GM21526 (cell line): ENCODE results near the gene CDH16.
A peak's percentile ranks its signal among the peaks of the same experiment; 100 is the strongest.
"Not testable (repeated sequence)": the region's sequence is repeated elsewhere in the genome, so short reads cannot be mapped to it uniquely, and the experiment has no call there.

Experiments
- ATAC-seq: cut with Tn5 transposase; IDR thresholded peaks from one replicate; pipeline ENCODE4 v1.9.1; 2021; ENCODE audit warnings: moderate library complexity; ENCODE audit not compliant: unreplicated experiment, low FRiP score

Gene CDH16

DNA sequence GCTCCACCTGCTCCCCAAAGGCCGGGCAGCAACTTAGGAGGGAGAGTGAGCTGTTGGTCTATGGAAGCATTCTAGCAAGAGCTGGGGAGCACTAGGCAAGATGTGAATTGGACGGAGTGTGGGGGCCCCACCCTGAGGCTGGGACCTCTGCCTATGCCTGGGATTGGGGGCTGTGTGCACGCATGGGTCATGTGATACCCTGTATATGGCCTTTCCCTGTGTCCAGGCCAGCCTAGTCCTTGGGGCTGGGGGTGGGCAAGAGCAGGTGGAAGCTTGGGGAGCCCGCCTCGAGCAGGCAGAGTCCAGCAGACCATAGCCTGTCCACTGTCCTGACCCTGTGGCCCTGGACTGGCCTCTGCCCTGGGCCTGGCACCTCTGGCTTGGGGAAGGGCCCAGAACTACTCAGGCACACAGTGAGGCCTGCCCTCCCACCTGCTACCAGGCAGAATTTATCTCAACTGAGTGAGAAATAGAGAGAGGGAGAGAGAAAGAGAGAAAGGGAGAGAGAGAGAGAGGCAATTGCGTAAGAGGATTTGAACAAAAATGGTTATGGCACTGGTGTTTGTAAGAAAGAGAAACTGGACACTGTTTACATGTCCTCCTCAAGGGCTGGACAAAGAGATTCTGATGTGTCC is 19.3 kb downstream of the CDH16 start:
- no peak for ATAC-seq

DNA sequence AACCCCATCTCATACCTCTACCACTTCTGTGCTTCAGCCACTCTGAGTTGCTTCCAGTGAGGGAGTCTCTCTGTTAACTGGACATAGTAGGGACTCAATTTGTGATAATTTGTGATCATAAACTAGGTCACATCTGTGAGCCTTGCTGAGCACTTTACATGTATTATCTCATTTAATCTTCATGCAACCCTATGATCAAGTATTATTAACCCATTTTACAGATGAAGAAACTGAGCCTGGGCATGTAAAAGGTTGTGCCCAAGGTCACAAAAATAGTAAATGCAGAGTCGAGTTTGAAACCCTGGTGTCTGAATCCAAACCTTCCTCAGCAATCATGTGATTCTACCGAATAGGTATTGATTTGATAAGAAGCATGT is 19.8 kb downstream of the CDH16 start:
- no peak for ATAC-seq

DNA sequence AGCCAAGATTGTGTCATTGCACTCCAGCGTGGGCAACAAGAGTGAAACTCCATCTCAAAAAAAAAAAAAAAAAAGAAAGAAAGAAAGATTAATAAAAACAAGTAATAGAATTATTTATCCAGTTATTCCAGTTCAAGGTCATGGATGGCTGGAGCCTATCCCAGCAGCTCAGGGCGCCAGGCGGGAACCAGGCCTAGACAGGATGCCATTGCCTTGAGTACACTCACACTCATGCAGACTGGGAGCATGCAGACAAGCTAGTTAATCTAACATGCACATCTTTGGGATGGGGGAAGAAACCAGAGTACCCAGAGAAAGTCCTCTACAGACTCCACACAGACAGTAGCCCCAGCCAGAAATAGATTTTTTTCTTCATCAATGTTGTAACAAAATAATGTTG is 20.5 kb downstream of the CDH16 start:
- ATAC-seq: no peak

DNA sequence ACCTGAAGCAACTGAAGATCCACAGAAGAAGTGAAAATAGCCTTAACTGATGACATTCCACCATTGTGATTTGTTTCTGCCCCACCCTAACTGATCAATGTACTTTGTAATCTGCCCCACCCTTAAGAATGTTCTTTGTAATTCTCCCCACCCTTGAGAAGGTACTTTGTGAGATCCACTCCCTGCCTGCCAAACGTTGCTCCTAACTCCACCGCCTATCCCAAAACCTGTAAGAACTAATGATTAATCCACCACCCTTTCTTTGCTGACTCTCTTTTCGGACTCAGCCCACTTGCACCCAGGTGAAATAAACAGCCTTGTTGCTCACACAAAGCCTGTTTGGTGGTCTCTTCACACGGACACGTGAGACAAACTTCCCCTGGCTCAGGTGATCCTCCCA is 22.0 kb downstream of the CDH16 start:
- ATAC-seq: not testable (repeated sequence)

DNA sequence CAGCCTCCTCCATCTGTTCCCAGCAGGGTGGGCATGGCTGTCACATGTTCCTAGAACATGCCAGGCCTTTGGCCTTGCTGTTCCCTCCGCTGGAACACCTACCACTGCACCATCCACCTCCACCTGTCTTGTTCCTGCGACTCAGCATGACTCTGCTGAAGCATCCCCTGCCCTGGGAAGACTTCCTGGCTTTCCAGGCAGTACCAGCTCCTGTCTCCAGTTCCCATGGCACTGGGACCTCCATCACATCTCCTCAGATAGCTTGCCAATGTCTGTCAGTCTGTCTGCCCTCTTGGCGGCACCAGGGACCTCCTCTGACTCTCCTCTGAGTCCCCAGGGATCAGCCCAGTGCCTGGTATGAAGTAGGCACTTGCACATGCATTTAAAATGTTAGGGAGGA is 22.7 kb downstream of the CDH16 start:
- no peak for ATAC-seq

DNA sequence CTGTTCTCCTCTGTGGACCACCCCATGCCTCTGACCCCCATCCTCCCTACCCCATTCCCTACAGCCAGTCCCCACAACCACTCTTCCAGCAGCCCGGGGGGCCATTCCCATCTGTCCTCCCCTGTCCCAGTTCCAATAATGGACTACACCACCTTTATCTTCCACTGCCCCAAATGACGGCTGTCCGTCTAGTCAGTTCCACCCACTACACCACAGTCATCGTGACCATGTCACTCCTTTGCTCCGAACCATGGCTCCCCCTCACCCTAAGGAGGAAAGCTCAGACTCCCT is 23.1 kb downstream of the CDH16 start:
- ATAC-seq: no peak

DNA sequence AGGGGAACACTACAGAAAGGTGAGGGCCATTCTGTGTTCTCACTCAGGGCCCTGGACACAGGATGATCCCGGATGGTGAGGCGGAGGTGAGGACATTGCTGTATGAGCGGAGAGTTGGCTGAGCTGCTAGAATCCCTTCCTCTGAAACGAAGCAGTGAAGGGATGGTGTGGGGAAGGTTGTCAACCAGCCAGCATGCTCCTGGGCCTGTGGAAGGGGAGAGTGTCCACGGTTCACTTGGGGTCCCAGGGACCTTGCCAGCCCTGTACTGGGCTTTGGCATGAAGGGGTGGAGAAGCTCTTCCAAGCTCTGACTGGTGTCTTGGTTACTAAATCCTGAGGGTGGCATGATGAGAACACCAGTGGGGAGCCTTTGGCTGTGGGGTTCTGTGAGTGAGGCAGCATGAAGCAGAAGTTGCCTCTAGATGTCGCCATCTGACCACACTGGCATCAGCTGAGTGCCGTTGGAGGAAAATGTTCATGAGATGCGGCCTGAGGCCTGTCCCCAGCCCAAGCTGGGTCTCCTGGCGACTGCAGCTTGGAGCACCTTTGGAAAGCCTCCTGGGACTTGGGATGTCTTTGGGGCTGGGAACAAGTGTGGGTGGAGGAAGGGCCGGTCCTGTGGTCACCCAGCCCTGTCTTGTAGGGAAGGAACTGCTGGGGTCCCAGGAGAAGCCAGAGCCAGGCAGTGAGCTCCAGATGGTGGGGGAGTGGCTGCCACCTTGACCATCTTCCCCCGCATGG is 23.6 kb downstream of the CDH16 start:
- peak; percentile 56 for ATAC-seq

DNA sequence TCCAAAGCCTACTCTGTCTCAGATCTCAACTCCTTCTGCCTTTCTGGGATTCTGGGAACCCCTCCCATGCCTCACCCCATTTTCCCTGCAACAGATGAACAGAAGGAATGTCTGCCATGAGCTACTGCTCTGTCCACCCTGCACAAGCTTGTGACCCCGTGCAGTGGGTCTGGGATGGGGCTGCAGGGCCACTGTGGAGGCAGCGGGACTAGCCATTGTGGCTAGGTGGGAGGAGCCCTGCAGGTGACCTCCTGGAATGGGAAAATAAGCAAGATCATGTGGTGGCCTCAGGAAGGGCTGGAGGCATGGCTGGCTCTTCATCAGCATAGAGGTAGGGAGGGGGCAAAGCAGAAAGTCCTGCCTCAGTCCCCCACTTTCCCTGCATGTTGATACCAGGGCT is 24.6 kb downstream of the CDH16 start:
- no peak for ATAC-seq

DNA sequence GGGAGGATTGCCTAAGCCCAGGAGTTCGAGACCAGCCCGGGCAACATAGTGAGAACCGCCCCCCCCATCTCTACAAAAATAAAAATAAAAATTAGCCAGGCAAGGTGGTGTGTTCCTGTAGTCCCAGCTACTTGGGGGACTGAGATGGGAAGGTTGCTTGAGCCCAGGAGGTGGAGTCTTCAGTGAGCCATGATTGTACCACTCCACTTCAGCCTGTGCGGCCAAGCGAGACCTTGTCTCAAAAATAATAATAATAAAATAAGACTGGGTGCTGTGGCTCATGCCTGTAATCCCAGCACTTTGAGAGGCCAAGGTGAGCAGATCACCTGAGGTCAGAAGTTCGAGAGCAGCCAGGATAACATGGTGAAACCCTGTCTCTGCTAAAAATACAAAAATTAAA is 26.9 kb downstream of the CDH16 start:
- no peak for ATAC-seq

DNA sequence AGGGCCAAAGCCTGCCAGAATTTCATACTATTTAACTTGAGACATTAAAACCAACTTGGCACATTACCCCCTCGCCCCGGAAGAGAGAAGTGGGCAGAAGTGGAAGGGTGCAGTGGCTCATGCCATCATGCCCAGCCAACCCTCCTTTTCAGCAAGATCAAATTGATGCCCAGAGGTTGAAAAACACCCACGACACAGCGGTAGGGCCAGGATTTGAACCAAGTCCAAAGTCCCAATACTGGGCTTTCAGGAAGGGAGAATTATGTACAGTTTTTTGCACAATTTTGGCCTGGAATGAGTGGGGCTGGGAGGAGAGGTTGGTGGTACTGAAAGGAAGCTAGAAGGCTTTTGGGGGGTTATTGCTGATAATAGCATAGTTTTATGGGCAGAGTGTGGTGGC is 27.3 kb downstream of the CDH16 start:
- no peak for ATAC-seq

DNA sequence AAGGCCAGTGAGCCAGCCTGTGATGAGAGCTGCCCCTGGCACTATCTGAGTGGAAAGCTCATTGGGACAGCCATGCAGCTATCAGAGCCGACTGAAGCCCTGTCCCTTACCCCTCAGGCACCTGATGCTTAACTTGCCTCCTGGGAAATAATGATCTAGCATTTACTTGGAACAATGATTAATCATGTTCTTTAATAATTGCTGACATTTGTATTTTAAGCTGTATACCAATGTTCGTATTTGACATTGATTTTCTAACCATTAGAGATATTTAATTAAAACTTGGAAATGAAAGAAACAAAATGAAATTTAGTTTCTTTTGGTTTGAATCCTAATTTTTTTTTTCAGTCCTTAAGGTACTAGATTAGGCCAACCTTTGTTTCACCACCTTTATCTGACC is 27.9 kb downstream of the CDH16 start:
- ATAC-seq: no peak

DNA sequence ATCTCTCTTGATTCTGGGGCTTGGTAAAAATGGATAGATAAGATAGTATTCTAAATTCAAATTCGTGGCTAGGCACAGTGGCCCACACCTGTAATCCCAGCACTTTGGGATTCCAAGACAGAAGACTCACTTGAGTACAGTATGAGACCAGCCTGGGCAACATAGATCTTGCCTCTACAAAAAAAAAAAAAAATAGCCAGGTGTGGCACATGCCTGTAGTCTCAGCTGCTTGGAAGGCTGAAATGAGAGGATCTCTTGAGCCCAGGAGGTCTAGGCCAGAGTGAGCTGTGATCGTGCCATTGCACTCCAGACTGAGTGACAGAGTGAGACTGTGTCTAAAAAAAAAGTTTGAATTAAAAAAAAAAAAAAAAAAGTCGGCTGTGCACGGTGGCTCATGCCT is 29.1 kb downstream of the CDH16 start:
- ATAC-seq: no peak

DNA sequence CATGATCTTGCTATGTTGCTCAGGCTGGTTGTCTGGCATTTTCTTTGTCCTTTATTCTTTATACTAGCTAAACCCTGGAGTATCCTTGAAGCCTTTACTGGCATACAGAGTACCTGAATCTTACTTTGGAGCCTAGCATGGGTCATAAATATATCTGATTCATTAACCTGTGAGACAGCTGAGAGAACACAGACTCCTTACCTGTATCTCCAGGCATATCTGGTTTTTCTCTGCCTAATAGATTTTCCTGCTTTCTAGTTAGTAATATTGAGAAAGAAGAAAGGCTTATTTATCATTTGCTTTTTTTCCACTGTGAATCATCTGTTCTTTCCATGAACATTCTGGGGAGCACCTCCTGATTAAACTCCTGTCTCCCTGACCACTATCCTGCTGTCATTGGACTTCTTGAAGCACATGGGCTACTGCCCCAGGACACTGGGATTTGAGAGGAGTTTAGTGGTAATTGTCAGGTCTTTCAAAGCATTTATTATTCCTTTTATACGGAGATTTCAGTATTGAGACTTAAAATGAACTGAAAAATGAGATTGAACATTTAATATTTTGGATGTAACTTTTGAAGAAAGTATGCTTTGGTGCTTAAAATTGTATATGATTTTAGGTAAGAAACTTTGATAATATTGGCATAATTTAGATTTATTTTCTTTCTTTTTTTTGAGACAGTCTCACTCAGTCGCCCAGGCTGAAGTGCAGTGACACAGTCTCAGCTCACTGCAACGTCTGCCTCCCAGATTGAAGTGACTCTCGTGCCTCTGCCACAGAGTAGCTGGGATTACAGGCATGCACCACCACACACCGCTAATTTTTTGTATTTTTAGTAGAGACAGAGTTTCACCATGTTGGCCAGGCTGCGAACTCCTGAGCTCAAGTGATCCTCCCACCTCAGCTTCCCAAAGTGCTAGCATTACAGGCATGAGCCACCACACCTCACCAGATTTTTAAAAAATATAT is 29.8 kb downstream of the CDH16 start:
- ATAC-seq: no peak

DNA sequence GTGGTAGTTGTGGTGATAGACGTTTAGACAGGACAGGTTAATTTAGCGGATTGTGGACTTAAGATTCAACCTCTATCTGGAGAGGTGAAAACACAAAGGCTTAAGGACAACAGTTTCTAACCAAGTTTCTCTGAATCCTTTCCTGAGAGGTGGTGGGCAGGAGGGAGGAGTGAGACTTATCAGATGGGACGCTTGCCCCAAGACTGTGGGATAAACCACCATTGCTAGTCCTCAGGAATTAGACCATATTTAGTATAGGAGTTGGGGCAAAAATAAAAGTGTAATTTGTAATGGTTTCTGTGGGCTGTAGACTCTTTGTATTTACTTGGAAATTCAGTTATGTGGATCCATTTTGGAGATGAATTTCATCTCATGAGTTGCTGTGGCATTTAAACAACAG is 31.8 kb downstream of the CDH16 start:
- ATAC-seq: no peak

DNA sequence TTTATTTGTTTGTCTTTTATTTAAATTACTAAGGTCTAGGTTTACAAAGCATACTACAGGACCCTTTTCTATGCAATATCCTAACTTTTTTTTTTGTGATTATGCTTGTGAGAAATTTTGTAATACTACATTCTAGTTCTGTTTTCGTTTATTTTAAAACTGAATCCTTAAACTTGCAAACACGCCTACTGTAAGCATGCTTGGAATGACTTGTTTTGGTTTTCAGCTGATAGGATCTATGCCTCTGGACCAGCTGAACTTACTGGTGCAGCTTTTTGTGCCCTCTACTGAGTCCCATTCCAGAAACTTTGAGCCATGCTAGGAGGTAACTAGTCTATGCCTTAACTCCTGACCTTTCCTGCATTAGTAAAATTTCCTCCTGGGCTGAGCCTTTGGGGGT is 32.4 kb downstream of the CDH16 start:
- ATAC-seq: no peak

DNA sequence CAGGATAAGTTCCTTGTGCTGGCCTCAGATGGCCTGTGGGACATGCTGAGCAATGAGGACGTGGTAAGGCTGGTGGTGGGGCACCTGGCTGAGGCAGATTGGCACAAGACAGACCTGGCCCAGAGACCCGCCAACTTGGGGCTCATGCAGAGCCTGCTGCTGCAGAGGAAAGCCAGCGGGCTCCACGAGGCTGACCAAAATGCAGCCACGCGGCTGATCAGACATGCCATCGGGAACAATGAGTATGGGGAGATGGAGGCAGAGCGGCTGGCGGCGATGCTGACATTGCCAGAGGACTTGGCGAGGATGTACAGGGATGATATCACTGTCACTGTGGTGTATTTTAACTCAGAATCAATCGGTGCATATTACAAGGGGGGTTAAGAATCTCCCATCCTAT is 33.2 kb downstream of the CDH16 start:
- ATAC-seq: no peak

DNA sequence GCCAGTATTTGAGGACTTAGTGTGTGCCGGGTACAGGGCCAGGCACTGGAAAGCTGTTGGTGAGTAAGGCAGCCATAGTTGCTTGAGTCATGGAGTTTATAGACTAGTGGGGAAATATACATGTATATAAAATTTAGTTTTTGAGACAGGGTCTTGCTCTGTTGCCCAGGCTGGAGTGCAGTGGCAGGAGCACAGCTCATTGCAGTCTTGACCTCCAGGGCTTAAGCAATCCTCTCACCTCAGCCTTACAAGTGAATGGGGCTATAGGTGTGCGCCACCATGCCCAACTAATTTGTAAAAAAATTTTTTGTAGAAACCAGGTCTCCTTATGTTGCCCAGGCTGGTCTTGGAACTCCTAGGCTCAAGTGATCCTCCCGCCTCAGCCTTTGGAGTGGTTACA is 36.0 kb downstream of the CDH16 start:
- ATAC-seq: no peak

DNA sequence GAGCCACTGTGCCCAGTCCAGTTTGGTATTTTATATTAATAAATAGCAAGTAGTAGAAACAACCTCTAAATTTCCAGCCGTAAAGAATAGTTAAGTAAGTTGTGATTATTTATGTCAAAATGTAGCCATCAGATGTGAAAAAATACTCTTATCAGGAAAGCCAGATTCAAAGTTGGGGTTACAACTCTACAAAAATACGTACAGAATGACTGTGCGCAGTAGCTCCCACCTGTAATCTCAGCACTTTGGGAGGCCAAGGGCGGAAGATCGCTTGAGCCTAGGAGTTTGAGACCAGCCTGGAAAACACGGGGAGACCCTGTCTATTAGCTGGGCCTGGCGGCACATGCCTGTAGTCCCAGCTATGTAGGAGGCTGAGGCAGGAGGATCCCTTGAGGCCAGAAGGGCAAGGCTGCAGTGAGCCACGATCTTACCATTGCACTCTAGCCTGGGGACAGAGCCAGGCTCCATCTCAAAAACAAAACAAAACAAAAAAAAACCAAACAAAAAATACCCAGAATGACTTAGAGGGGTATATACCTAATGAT is 36.6 kb downstream of the CDH16 start:
- ATAC-seq: no peak

DNA sequence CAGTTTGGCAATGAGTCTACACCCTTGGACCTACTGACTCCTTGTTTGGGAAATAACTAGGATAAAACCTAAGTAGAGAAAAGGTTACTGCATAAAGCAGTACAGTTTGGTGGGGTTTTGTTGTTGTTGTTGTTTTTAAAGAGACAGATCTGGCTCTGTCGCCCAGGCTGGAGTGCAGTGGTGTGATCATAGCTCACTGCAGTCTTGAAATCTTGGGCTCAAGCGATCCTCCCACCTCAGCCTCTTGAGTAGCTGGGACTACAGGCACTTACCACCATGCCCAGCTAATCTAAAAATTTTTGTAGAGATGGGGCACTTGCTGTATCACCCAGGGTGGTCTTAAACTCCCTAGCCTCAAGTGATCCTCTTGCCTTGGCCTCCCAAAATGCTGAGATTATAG is 37.1 kb downstream of the CDH16 start:
- ATAC-seq: no peak

DNA sequence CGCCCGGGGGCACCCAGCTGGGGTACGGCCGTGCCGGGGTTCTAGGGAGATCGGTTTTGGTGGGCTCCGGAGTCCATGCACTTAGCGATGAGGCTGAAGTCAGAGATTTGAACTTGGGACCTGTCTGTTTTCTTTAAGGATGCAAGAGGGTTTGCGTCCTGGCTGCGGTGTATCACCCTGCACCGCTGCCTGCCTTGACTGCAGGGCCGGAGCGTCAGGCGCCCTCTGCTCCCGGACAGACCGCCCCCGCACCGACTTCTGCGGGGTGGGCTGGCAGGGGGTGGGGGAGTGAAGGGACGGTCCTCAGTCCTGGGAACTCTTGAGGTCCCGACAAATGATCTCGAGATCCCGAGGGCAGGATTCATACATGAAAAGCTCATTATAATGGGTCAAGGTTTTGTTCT is 37.7 kb downstream of the CDH16 start:
- no peak for ATAC-seq

DNA sequence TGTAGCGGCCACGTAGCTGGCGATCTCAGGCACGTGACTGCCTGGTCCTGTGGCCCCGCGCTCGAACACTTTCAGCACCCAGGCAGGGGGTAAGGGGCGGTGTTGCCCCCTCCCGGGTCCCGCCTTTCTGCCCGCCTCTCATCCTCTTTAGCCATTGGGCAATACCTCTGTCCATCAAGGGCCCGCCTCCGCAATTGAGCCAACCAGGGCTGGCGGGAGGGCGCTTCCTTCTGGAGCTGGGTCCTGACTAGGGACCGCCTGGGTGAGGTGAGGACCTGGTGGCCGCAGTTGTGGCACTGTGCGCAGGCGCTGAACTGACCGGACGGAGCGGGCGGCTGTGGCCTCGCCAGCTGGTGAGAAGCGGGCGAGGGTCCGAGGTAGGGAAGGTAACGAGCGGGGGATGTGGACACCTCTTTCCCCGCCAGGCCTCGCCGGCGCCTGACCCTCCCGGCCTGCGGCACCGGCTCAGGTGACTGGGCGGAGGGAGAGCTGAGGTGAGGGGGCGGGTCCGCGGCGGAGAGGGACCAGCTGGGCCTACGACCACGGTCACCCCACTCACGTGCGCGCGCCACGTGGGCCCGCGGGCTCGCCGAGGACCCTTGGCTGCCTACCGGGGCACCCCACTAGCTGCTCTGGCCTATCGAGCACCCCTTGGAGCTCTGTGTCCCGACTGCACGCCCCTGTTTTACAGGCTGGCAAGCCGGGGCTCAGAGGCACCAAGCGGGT is 38.2 kb downstream of the CDH16 start, which contains the start of gene PDP2:
Gene PDP2 (plus strand): TSS at position 228 of the 726 bp plus-strand sequence. CDS start 3,770 bp downstream, outside the sequence.
- peak; percentile 86 for ATAC-seq
